ENCODE data around the gene ITM2C. TPM values are rescaled to one million over a fixed set of nuclear protein-coding genes. Genes with fewer than 3 reads are reported as not detected.

The ITM2C gene
- total and polyA plus RNA-seq, 5 donors from 2014 or later: 29.3 to 70.3 (median 52.2) TPM

DNA sequence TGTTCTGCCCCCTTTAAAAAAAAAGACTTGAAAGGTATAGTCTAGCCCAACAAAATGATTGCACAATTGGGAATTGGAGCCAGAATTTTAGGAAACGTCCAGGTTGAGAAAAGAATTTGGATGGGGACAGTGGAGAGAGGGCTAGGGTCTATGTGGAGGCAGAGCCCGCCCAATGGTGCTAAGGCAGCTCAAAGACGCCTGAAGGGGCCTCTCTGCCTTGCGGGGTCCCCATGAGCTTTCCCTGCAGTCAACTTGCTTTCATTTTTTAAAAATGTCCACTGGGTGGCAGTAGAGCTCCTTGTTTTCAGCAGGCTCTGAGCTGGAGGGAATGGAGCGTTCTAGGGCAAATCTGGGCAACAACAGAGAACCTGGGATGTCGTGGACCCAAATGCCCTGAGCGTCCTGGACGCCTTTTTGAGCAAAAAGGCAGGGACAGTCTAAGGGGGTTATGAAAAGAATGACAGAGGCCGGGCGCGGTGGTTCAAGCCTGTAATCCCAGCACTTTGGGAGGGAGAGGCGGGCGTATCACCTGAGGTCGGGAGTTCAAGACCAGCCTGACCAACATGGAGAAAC, 40.2 kb upstream of the ITM2C start:
- H3K4me1 Mint-ChIP-seq: peaks cover 5 to 22% (median 16%) of the 10 kb centered on the region in 4 donors
- no peaks in the 10 kb centered on the region for H3K9me3 ChIP-seq (ENCODE audit: control insufficient read depth in 2 of 2, low read length in 2 of 2)
- no peak overlapping the region for H3K27ac Mint-ChIP-seq
- H3K4me1 ChIP-seq (ENCODE audit: control insufficient read depth, insufficient read depth, low read length, poor library complexity, severe bottlenecking): peaks cover 14% of the 10 kb centered on the region
- peaks cover 4% of the 10 kb centered on the region for H3K27me3 ChIP-seq (ENCODE audit: control insufficient read depth, insufficient read depth, low read length)
- H3K27me3 Mint-ChIP-seq: peaks cover 26% of the 10 kb centered on the region
- H3K36me3 Mint-ChIP-seq: peaks cover 5% of the 10 kb centered on the region
- peak; percentile 66 to 71 for ATAC-seq (ENCODE audit: low read depth in 2 of 2)
- no peak overlapping the region for H3K27ac ChIP-seq (ENCODE audit: insufficient read depth, low read length, poor library complexity, severe bottlenecking)
- H3K4me3 Mint-ChIP-seq: peak overlapping the region in 3 of 4 donors; percentile 2 to 57 (median 7)
- H3K4me3 ChIP-seq (ENCODE audit: low read depth, low read length): peak overlapping the region; percentile 37
- peaks cover 0 to 2% (median 0%) of the 10 kb centered on the region in 7 donors for H3K9me3 Mint-ChIP-seq
- H3K36me3 ChIP-seq (ENCODE audit: control insufficient read depth, insufficient read depth, low read length): peaks cover 17% of the 10 kb centered on the region
- DNase-seq: peak; percentile 41 to 84 (median 75)

GRCh38 chr2:230825354-230825753, 39.4 kb upstream of the ITM2C start:
- peaks cover 5 to 22% (median 16%) of the 10 kb centered on the region in 4 donors for H3K4me1 Mint-ChIP-seq
- no peak for DNase-seq
- H3K36me3 Mint-ChIP-seq: peaks cover 5% of the 10 kb centered on the region
- no peak overlapping the region for H3K4me3 ChIP-seq (ENCODE audit: low read depth, low read length)
- H3K4me1 ChIP-seq (ENCODE audit: control insufficient read depth, insufficient read depth, low read length, poor library complexity, severe bottlenecking): peaks cover 14% of the 10 kb centered on the region
- no peak overlapping the region for H3K27ac ChIP-seq (ENCODE audit: insufficient read depth, low read length, poor library complexity, severe bottlenecking)
- H3K9me3 ChIP-seq (ENCODE audit: control insufficient read depth in 2 of 2, low read length in 2 of 2): no peaks in the 10 kb centered on the region
- H3K36me3 ChIP-seq (ENCODE audit: control insufficient read depth, insufficient read depth, low read length): peaks cover 12% of the 10 kb centered on the region
- no peak overlapping the region for H3K27ac Mint-ChIP-seq
- ATAC-seq (ENCODE audit: low read depth in 2 of 2): no peak
- H3K27me3 Mint-ChIP-seq: peaks cover 33% of the 10 kb centered on the region
- H3K9me3 Mint-ChIP-seq: peaks cover 0 to 2% (median 0%) of the 10 kb centered on the region in 7 donors
- H3K4me3 Mint-ChIP-seq: no peak overlapping the region
- H3K27me3 ChIP-seq (ENCODE audit: control insufficient read depth, insufficient read depth, low read length): peaks cover 7% of the 10 kb centered on the region

GRCh38 chr2:230827774-230828271, 36.9 kb upstream of the ITM2C start:
- Mint-ChIP-seq H3K27me3 (peaks cover 52% of the 10 kb centered on the region), H3K4me1 (peaks cover 5 to 25% (median 16%) of the 10 kb centered on the region in 4 donors), H3K27ac (no peak overlapping the region), H3K9me3 (peaks cover 0 to 2% (median 0%) of the 10 kb centered on the region in 7 donors), H3K4me3 (peak overlapping the region in 2 of 4 donors; percentile 19 to 20), H3K36me3 (no peaks in the 10 kb centered on the region)
- Histone ChIP-seq H3K27me3 (ENCODE audit: control insufficient read depth, insufficient read depth, low read length) (peaks cover 7% of the 10 kb centered on the region), H3K36me3 (ENCODE audit: control insufficient read depth, insufficient read depth, low read length) (no peaks in the 10 kb centered on the region), H3K4me1 (ENCODE audit: control insufficient read depth, insufficient read depth, low read length, poor library complexity, severe bottlenecking) (peaks cover 14% of the 10 kb centered on the region), H3K27ac (ENCODE audit: insufficient read depth, low read length, poor library complexity, severe bottlenecking) (no peak overlapping the region), H3K4me3 (ENCODE audit: low read depth, low read length) (no peak overlapping the region), H3K9me3 (ENCODE audit: control insufficient read depth in 2 of 2, low read length in 2 of 2) (no peaks in the 10 kb centered on the region)
- ATAC-seq (ENCODE audit: low read depth in 2 of 2) (no peak), DNase-seq (no peak)

DNA sequence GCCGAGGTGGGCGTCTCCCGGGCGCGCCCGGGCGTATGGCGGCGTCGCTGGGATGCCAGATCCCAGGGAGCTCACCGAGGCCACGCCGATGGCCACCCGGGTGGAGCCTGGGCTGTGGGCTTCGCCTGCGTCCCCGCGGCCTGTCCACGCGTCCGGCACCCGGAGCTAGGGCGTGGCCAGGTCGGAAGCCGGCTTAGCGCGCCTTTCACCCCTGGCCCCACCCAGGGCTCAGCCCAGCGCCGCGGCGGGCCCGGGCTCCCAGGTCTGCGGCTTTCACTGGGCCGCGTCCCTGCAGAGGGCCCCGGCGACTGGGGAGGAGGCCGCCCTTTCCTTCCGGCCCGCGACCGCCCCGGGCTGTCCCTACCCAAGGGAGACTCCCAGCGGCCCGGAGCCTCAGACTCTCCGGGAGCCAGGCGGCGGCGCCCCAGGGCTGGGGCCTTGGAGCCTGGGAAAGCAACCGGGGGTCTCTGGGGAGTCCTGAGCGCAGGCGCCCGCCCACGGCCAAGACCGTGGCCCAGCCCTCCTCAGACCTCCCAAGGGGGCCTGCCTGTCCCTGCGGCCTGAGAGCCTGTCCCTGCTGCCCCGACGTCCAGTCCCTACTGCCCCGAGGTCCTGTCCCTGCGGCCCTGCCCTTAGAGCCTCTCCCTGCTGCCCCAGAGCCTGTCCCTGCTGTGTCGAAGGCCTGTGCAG, 36.3 kb upstream of the ITM2C start:
- H3K27me3 Mint-ChIP-seq: peaks cover 52% of the 10 kb centered on the region
- Histone ChIP-seq H3K4me1 (ENCODE audit: control insufficient read depth, insufficient read depth, low read length, poor library complexity, severe bottlenecking) (peaks cover 14% of the 10 kb centered on the region), H3K27ac (ENCODE audit: insufficient read depth, low read length, poor library complexity, severe bottlenecking) (no peak overlapping the region), H3K36me3 (ENCODE audit: control insufficient read depth, insufficient read depth, low read length) (no peaks in the 10 kb centered on the region), H3K4me3 (ENCODE audit: low read depth, low read length) (no peak overlapping the region), H3K9me3 (ENCODE audit: control insufficient read depth in 2 of 2, low read length in 2 of 2) (no peaks in the 10 kb centered on the region), H3K27me3 (ENCODE audit: control insufficient read depth, insufficient read depth, low read length) (peaks cover 7% of the 10 kb centered on the region)
- ATAC-seq (ENCODE audit: low read depth in 2 of 2) (peak; percentile 33 to 43), DNase-seq (peak in 1 of 3 donors; percentile 49)
- H3K36me3 Mint-ChIP-seq: no peaks in the 10 kb centered on the region
- peak overlapping the region in 1 of 4 donors; percentile 50 for H3K4me3 Mint-ChIP-seq
- peaks cover 5 to 25% (median 16%) of the 10 kb centered on the region in 4 donors for H3K4me1 Mint-ChIP-seq
- H3K27ac Mint-ChIP-seq: no peak overlapping the region
- peaks cover 0 to 2% (median 0%) of the 10 kb centered on the region in 7 donors for H3K9me3 Mint-ChIP-seq

DNA sequence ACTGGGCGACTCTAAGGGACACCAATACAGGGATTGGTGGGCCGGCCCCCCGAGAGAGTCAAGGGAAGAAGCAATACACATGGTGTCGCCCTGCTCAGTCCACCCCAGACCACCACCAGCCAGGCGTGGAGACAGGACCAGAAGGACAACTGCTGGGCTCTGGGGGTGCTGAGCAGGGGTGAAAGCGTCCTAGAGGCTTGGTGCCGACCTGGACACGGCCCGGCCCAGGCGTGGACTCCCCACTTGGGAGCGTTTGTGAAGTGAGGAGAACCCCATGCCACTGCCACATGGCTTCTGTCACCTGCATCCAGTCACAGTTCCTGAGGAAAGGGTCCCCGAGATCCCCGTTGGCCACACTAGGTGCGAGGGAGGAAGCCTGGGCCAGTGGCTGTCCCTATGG, 35.4 kb upstream of the ITM2C start:
- Mint-ChIP-seq H3K27ac (no peak overlapping the region), H3K36me3 (no peaks in the 10 kb centered on the region), H3K4me3 (peak overlapping the region in 3 of 4 donors; percentile 21 to 35 (median 34)), H3K4me1 (peaks cover 4 to 23% (median 15%) of the 10 kb centered on the region in 4 donors), H3K27me3 (peaks cover 52% of the 10 kb centered on the region), H3K9me3 (peaks cover 0 to 2% (median 0%) of the 10 kb centered on the region in 7 donors)
- Histone ChIP-seq H3K27me3 (ENCODE audit: control insufficient read depth, insufficient read depth, low read length) (peaks cover 7% of the 10 kb centered on the region), H3K4me3 (ENCODE audit: low read depth, low read length) (no peak overlapping the region), H3K9me3 (ENCODE audit: control insufficient read depth in 2 of 2, low read length in 2 of 2) (no peaks in the 10 kb centered on the region), H3K4me1 (ENCODE audit: control insufficient read depth, insufficient read depth, low read length, poor library complexity, severe bottlenecking) (peaks cover 12% of the 10 kb centered on the region), H3K36me3 (ENCODE audit: control insufficient read depth, insufficient read depth, low read length) (no peaks in the 10 kb centered on the region), H3K27ac (ENCODE audit: insufficient read depth, low read length, poor library complexity, severe bottlenecking) (no peak overlapping the region)
- no peak for ATAC-seq (ENCODE audit: low read depth in 2 of 2)
- DNase-seq: no peak

DNA sequence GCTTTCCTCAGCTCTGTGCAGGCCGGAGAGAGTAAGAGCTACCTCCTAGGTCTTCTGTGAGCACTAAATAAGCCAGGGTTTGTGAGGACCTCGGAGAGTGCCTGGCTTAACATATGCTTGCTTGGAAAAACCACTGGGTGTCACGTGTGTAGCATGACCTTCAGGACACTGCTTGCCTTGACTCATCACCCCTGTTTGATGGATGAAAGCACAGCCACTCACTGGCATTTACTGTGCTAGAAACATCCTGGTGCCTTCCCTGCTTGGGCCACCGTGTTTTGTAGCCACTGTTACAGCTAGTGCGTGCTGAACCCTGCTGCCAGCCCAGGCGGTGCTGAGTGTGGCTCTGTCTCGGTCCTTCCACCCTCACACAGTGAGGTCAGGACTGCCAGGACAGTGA, 34.8 kb upstream of the ITM2C start:
- peaks cover 8% of the 10 kb centered on the region for H3K4me1 ChIP-seq (ENCODE audit: control insufficient read depth, insufficient read depth, low read length, poor library complexity, severe bottlenecking)
- peaks cover 7% of the 10 kb centered on the region for H3K27me3 ChIP-seq (ENCODE audit: control insufficient read depth, insufficient read depth, low read length)
- no peak for DNase-seq
- H3K27ac ChIP-seq (ENCODE audit: insufficient read depth, low read length, poor library complexity, severe bottlenecking): no peak overlapping the region
- Mint-ChIP-seq H3K27ac (no peak overlapping the region), H3K9me3 (peaks cover 0 to 2% (median 0%) of the 10 kb centered on the region in 7 donors), H3K4me1 (peaks cover 0 to 19% (median 11%) of the 10 kb centered on the region in 4 donors), H3K27me3 (peaks cover 50% of the 10 kb centered on the region), H3K4me3 (peak overlapping the region in 1 of 4 donors; percentile 29), H3K36me3 (no peaks in the 10 kb centered on the region)
- no peak overlapping the region for H3K4me3 ChIP-seq (ENCODE audit: low read depth, low read length)
- ATAC-seq (ENCODE audit: low read depth in 2 of 2): no peak
- no peaks in the 10 kb centered on the region for H3K9me3 ChIP-seq (ENCODE audit: control insufficient read depth in 2 of 2, low read length in 2 of 2)
- no peaks in the 10 kb centered on the region for H3K36me3 ChIP-seq (ENCODE audit: control insufficient read depth, insufficient read depth, low read length)

- Histone ChIP-seq H3K9me3 (ENCODE audit: control insufficient read depth in 2 of 2, low read length in 2 of 2) (no peaks in the 10 kb centered on the region), H3K27ac (ENCODE audit: insufficient read depth, low read length, poor library complexity, severe bottlenecking) (no peak overlapping the region), H3K36me3 (ENCODE audit: control insufficient read depth, insufficient read depth, low read length) (no peaks in the 10 kb centered on the region), H3K4me1 (ENCODE audit: control insufficient read depth, insufficient read depth, low read length, poor library complexity, severe bottlenecking) (peaks cover 8% of the 10 kb centered on the region), H3K27me3 (ENCODE audit: control insufficient read depth, insufficient read depth, low read length) (peaks cover 7% of the 10 kb centered on the region), H3K4me3 (ENCODE audit: low read depth, low read length) (no peak overlapping the region)
- Mint-ChIP-seq H3K27me3 (peaks cover 53% of the 10 kb centered on the region), H3K27ac (no peak overlapping the region), H3K4me3 (no peak overlapping the region), H3K36me3 (no peaks in the 10 kb centered on the region), H3K4me1 (peaks cover 0 to 24% (median 14%) of the 10 kb centered on the region in 4 donors), H3K9me3 (peaks cover 0 to 2% (median 0%) of the 10 kb centered on the region in 7 donors)
- DNase-seq (no peak), ATAC-seq (ENCODE audit: low read depth in 2 of 2) (no peak)
Measured at GRCh38 chr2:230830428-230830827, 34.3 kb upstream of the ITM2C start.
